CD4-positive, alpha-beta T cell (primary cell): ENCODE data around the gene WBP1L. TPM values are rescaled to one million over a fixed set of nuclear protein-coding genes. Genes with fewer than 3 reads are reported as not detected.
A peak's percentile ranks its signal among the peaks of the same experiment; 100 is the strongest.
"Not testable (repeated sequence)": the region's sequence is repeated elsewhere in the genome, so short reads cannot be mapped to it uniquely, and the experiment has no call there.

Source experiments
- ATAC-seq: fragments of 200-7000 bp; cut with Tn5 transposase; one replicate; pipeline ENCODE4 v1.10.0; 2022; ENCODE audit warnings: mild to moderate bottlenecking; ENCODE audit not compliant: poor library complexity
- CTCF ChIA-PET: fragments of 350-600 bp; sonication (Branson Sonifier 250); formaldehyde crosslinking; loops from one replicate; lab custom pipeline; 2021; ENCODE audit warnings: antibody characterized with exemption, inconsistent platforms; lab: Charles Lee
- POLR2A ChIA-PET: fragments of 350-600 bp; sonication (Branson Sonifier 250); formaldehyde crosslinking; loops from one replicate; lab custom pipeline; 2021; ENCODE audit warnings: antibody characterized with exemption, inconsistent platforms; lab: Charles Lee
- DNase-seq, 14 experiments: peaks; one replicate each; pipeline ENCODE4 v3.0.0-alpha.2; 2013 to 2020; ENCODE audit warnings: mixed read lengths in 2 of 14
- H3K27ac ChIP-seq, 2 donors: one replicate each; pipeline versions ENCODE4 v1.5.1 to v1.7.0; 2013; ENCODE audit warnings: low read length in 2 of 2, low read depth in 1 of 2, mild to moderate bottlenecking in 1 of 2
- H3K27me3 ChIP-seq, 2 experiments: 1 replicate in 1 of 2; 2 replicates in 1 of 2; pipeline versions ENCODE4 v1.6.1 to v1.7.0; 2013; ENCODE audit warnings: low read length in 2 of 2, control low read depth in 1 of 2, mild to moderate bottlenecking in 1 of 2, moderate library complexity in 1 of 2; ENCODE audit not compliant: insufficient read depth in 2 of 2, control insufficient read depth in 1 of 2
- H3K36me3 ChIP-seq: one replicate; pipeline ENCODE4 v1.6.1; 2013; ENCODE audit warnings: low read length, control low read depth; ENCODE audit not compliant: insufficient read depth
- H3K4me1 ChIP-seq: one replicate; pipeline ENCODE4 v1.6.1; 2013; ENCODE audit warnings: low read length, control low read depth; ENCODE audit not compliant: insufficient read depth
- H3K4me3 ChIP-seq: one replicate; pipeline ENCODE4 v1.5.1; 2013; ENCODE audit warnings: mild to moderate bottlenecking, low read length, moderate library complexity
- H3K9me3 ChIP-seq, 2 experiments: 1 replicate in 1 of 2; 2 replicates in 1 of 2; pipeline versions ENCODE4 v1.6.1 to v1.7.0; 2013; ENCODE audit warnings: low read length in 2 of 2, mild to moderate bottlenecking in 2 of 2, control low read depth in 1 of 2, moderate library complexity in 1 of 2; ENCODE audit not compliant: control insufficient read depth in 1 of 2, insufficient read depth in 1 of 2
- H3K27ac Mint-ChIP-seq: one replicate; pipeline ENCODE4 v1.8.0; 2020; ENCODE audit warnings: mixed read lengths
- H3K27me3 Mint-ChIP-seq: one replicate; pipeline ENCODE4 v1.8.0; 2021; ENCODE audit warnings: mixed read lengths
- H3K36me3 Mint-ChIP-seq: one replicate; pipeline ENCODE4 v1.8.0; 2021; ENCODE audit warnings: low read depth, mixed read lengths
- H3K4me1 Mint-ChIP-seq: one replicate; pipeline ENCODE4 v1.8.0; 2021; ENCODE audit warnings: low read depth, mixed read lengths
- H3K4me3 Mint-ChIP-seq: one replicate; pipeline ENCODE4 v1.8.0; 2020; ENCODE audit warnings: mild to moderate bottlenecking, mixed read lengths
- H3K9me3 Mint-ChIP-seq: one replicate; pipeline ENCODE4 v1.8.0; 2020; ENCODE audit warnings: mixed read lengths
- intact Hi-C, 2 experiments: fragments of 100-400 bp; cut with DNase I in 1 of 2; cut with micrococcal nuclease in 1 of 2; formaldehyde crosslinking; loops; one replicate each; pipeline versions ENCODE4 v1.15.1 to v1.9.0; 2023 to 2025; cut with DNase I, micrococcal nuclease
- total RNA-seq, 174 experiments: library from RNA in 2 of 174; stranded (reverse) in 2 of 174; gene quantifications; one replicate each; pipeline ENCODE4 v1.2.3 and lab custom pipeline; 2021 to 2026
- TF ChIP-seq, protein P1 (sequence below): fragments of 200-600 bp; IDR thresholded peaks from one replicate; pipeline ENCODE4 v1.8.0; 2022; ENCODE audit warnings: antibody characterized with exemption, mild to moderate bottlenecking

The WBP1L gene
- total RNA-seq, 2 experiments from 2014 or later, result 6.1 to 6.5 TPM

GRCh38 chr10:102714621-102715455 lies 28.9 kb upstream of the WBP1L start, which contains the start of gene SFXN2:
Gene SFXN2 (plus strand): TSS chr10:102714636. CDS start chr10:102726637, 12,001 bp downstream.
- Histone ChIP-seq H3K4me3 (peak within 1 kb of the TSS; percentile 98), H3K27me3 (no peaks in the 10 kb centered on the region), H3K36me3 (peaks cover 3% of the 10 kb centered on the region), H3K9me3 (no peaks in the 10 kb centered on the region), H3K4me1 (peaks cover 34% of the 10 kb centered on the region), H3K27ac (peak within 1 kb of the TSS; percentile 84 to 86)
- ChIA-PET CTCF (interaction anchor here (0.7 to 6.2 kb wide), 12 partner anchors 9 to 187 kb away, joined by 3 to 30 read pairs (median 4); partner anchors contain the start of genes TRIM8 and WBP1L), POLR2A (interaction anchor here (1.0 to 4.1 kb wide), 18 partner anchors 19 to 897 kb away, joined by 3 to 91 read pairs (median 5); partner anchors contain the start of genes ACTR1A, CUEDC2, NT5C2 and OGA)
- H3K36me3 Mint-ChIP-seq, result peaks cover 25% of the 10 kb centered on the region
- H3K4me1 Mint-ChIP-seq, result peaks cover 66% of the 10 kb centered on the region
- peak within 1 kb of the TSS; percentile 81 for H3K27ac Mint-ChIP-seq
- peak within 1 kb of the TSS; percentile 93 for H3K4me3 Mint-ChIP-seq
- ATAC-seq, result peak; percentile 12
- no peaks in the 10 kb centered on the region for H3K9me3 Mint-ChIP-seq
- no peaks in the 10 kb centered on the region for H3K27me3 Mint-ChIP-seq
- TF ChIP-seq, protein P1, sequence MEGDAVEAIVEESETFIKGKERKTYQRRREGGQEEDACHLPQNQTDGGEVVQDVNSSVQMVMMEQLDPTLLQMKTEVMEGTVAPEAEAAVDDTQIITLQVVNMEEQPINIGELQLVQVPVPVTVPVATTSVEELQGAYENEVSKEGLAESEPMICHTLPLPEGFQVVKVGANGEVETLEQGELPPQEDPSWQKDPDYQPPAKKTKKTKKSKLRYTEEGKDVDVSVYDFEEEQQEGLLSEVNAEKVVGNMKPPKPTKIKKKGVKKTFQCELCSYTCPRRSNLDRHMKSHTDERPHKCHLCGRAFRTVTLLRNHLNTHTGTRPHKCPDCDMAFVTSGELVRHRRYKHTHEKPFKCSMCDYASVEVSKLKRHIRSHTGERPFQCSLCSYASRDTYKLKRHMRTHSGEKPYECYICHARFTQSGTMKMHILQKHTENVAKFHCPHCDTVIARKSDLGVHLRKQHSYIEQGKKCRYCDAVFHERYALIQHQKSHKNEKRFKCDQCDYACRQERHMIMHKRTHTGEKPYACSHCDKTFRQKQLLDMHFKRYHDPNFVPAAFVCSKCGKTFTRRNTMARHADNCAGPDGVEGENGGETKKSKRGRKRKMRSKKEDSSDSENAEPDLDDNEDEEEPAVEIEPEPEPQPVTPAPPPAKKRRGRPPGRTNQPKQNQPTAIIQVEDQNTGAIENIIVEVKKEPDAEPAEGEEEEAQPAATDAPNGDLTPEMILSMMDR, result no peak
- intact Hi-C loops, result loop anchor here (1.0 to 10.0 kb wide), 6 partner anchors 28 to 1360 kb away; partner anchors contain the start of genes ACTR1A (in 2 of the 2), SUFU (in 2 of the 2), WBP1L (in 2 of the 2) and BTRC (in 1 of the 2)
- peak; percentile 23 to 79 (median 45) for DNase-seq

DNA sequence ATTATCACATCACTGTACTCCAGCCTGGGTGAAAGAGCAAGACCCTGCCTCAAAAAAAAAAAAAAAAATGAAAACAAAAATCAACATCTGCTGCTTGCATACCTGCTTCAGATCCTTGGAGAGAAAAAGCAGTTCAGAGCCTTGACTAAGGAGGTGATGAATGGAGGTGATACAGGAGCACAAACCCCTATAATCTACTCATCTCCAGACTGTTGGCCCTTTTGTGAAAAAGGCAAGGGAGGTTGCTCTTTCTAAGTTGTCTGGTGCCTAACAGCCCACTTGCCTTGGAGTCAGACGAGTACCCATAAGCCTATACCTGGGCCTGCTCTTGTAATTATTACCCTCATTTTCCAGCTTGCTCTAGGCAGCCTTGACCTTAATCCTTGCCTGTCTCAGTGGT lies 27.9 kb upstream of the WBP1L start:
- Histone ChIP-seq H3K27me3 (no peaks in the 10 kb centered on the region), H3K9me3 (no peaks in the 10 kb centered on the region), H3K4me3 (no peak overlapping the region), H3K4me1 (peaks cover 34% of the 10 kb centered on the region), H3K27ac (no peak overlapping the region), H3K36me3 (peaks cover 5% of the 10 kb centered on the region)
- H3K27me3 Mint-ChIP-seq, result no peaks in the 10 kb centered on the region
- H3K36me3 Mint-ChIP-seq, result peaks cover 30% of the 10 kb centered on the region
- H3K4me3 Mint-ChIP-seq, result peak overlapping the region; percentile 85
- POLR2A ChIA-PET, result no interaction called here
- CTCF ChIA-PET, result interaction anchor here (2.4 to 6.2 kb wide), 2 partner anchors 36 to 71 kb away, joined by 5 to 28 read pairs; partner anchors contain the start of gene TRIM8
- intact Hi-C loops, result loop anchor here (2.0 to 10.0 kb wide), 4 partner anchors 71 to 1361 kb away; partner anchors contain the start of genes ACTR1A (in 2 of the 2), SUFU (in 2 of the 2), BTRC (in 1 of the 2) and NOLC1 (in 1 of the 2)
- TF ChIP-seq, protein P1, result no peak
- no peaks in the 10 kb centered on the region for H3K9me3 Mint-ChIP-seq
- H3K27ac Mint-ChIP-seq, result peak overlapping the region; percentile 81
- no peak for ATAC-seq
- peaks cover 61% of the 10 kb centered on the region for H3K4me1 Mint-ChIP-seq
- no peak for DNase-seq

DNA sequence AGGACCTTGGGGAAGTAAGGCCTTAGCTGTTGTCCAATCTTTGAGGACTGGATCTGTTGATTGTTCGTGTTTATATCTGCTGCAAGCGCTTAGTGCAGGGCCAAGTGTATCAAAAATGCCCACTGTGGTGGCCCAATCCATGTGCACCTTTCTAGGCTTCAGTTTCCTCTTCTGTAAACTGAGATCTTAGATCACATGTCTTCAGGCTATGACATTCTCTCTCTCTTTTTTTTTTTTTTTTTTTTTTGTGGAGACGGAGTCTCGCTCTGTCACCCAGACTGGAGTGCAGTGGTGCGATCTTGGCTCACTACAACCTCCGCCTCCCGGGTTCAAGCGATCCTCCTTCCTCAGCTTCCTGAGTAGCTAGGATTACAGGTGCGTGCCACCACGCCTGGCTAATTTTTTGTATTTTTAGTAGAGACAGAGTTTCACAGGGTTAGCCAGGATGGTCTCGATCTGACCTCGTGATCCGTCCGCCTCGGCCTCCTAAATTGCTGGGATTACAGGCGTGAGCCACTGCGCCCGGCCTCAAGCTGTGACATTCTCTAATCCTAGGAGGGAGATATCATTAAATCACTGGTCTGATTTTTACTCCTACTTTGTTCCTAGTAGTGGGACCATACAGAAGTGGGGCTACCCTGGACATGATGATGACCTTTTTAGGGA lies 26.7 kb upstream of the WBP1L start:
- H3K4me1 Mint-ChIP-seq, result peaks cover 64% of the 10 kb centered on the region
- H3K27me3 Mint-ChIP-seq, H3K27me3 ChIP-seq, CTCF ChIA-PET, H3K9me3 ChIP-seq, H3K9me3 Mint-ChIP-seq, ATAC-seq, POLR2A ChIA-PET, H3K36me3 ChIP-seq, H3K4me3 Mint-ChIP-seq, DNase-seq, H3K4me3 ChIP-seq, H3K27ac ChIP-seq: not testable (repeated sequence)
- intact Hi-C loops, result loop anchor here in 1 of 2 experiments (10.0 kb wide), 2 partner anchors 562 to 1362 kb away; partner anchors contain the start of genes BTRC and NOLC1
- H3K36me3 Mint-ChIP-seq, result peaks cover 30% of the 10 kb centered on the region
- H3K27ac Mint-ChIP-seq, result peak overlapping the region; percentile 41
- peaks cover 31% of the 10 kb centered on the region for H3K4me1 ChIP-seq
